ENCODE results near the gene ABTB2. TPM values are rescaled to one million over a fixed set of nuclear protein-coding genes. Genes with fewer than 3 reads are reported as not detected.

The ABTB2 gene
- total RNA-seq, 1 donor from 2014 or later = 32.9 TPM

DNA sequence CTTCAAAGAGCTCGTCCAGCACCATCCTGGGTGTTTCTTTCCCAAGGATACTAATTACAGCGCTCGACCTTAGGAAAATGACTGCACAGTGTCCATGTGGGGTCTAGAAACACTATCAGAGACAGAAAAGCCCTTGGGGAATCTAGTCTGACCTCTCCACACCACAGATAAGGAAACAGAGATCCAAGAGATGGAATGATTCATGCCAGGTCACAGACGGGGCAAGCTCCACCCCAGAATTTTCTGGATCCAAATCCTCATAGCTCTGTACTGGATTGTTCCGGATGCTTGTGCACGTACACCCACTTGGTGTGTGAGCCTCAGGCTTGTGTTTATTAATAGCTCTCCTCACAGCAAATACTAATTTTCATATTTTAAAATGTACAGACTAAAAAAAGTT is 11.3 kb downstream of the ABTB2 start:
- no peaks in the 10 kb centered on the region for H3K27me3 Mint-ChIP-seq (ENCODE audit: low read depth)
- no peak overlapping the region for H3K27ac Mint-ChIP-seq
- no peak overlapping the region for H3K4me3 Mint-ChIP-seq (ENCODE audit: low read depth)
- no peaks in the 10 kb centered on the region for H3K9me3 Mint-ChIP-seq
- H3K36me3 Mint-ChIP-seq (ENCODE audit: low read depth) = peaks cover 13% of the 10 kb centered on the region
- intact Hi-C loops (cut with micrococcal nuclease) = no loop called here
- H3K4me1 Mint-ChIP-seq (ENCODE audit: low read depth) = peaks cover 18% of the 10 kb centered on the region
- no peak for DNase-seq (ENCODE audit: low spot score)

DNA sequence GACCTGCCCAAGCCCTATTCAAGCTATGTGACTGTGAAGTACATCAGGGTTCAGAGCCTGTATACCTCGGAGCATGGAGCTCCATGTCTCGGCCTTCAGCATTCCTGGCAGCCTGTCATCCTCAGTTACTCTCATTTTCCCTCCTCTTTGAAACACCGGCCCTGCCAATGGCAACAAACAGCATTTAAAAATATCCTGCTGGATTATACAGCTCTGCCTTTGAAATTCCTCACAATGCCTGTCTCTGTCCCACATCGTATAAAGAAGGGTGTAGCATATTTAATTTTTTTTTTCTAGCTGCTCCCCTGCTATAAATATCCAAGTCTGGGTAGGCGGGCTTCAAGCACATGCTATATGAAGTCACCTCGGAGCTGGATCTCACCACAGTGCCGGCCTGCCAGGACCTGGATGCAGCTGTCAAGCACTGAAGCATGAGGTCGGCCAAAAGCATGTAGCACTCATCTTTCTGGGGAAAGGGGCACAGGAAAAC is 11.8 kb downstream of the ABTB2 start:
- Mint-ChIP-seq H3K36me3 (ENCODE audit: low read depth) (peaks cover 9% of the 10 kb centered on the region), H3K27me3 (ENCODE audit: low read depth) (no peaks in the 10 kb centered on the region), H3K4me3 (ENCODE audit: low read depth) (no peak overlapping the region), H3K9me3 (no peaks in the 10 kb centered on the region), H3K27ac (no peak overlapping the region), H3K4me1 (ENCODE audit: low read depth) (peaks cover 14% of the 10 kb centered on the region)
- intact Hi-C loops (cut with micrococcal nuclease) = no loop called here
- no peak for DNase-seq (ENCODE audit: low spot score)

DNA sequence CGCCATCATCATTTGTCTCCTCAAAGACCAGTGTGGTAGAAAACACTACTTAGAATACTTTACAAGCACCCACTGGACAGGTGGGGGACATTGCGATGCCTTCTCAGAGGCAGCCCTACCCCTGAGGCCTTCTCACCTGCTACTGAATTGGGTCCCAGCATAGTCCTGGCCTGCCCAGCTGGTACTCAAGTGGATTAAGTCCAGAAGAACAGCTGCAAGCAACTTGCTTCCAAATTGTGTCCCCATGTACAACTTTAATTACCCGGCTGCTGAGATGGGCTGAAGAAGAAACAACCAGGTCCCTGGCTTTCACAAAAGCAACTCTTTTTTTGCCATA is 12.3 kb downstream of the ABTB2 start:
- intact Hi-C loops (cut with micrococcal nuclease) = no loop called here
- peaks cover 12% of the 10 kb centered on the region for H3K4me1 Mint-ChIP-seq (ENCODE audit: low read depth)

DNA sequence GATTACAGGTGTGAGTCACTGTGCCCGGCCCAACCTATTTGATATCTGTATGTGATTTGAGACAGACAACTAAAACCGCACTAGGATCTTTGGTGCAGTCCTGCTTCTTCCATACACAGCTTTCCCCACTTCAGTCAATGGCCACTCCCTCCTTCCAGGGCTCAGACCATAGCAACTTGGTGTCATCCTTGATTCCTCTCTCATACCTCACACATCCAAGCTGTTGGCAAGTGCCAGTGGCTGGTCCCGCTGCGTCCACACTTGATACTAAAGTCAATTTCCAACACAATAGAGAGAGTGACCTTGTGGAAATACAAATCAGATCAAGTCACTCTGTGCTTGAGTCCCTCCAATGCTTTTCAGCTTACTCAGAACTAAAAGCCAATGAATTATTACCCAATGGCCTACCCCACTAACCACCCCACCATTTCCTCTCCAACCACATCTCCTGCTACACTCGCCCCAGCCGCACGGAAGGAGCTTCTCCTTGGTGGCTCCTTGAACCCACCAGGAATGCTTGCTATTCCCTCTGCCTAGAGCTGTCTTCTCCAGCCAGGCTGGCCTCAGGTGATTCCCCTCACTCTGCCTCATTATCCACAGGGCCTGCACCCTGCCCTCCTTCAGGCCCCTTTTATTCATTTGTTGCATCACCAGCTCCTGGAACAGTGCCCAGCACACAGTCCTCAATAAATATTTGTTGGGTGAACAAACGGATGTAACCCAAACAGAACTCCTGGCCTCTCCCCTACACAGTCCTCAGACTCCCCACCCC is 12.9 kb downstream of the ABTB2 start:
- Mint-ChIP-seq H3K27me3 (ENCODE audit: low read depth) (no peaks in the 10 kb centered on the region), H3K9me3 (no peaks in the 10 kb centered on the region), H3K4me1 (ENCODE audit: low read depth) (peaks cover 7% of the 10 kb centered on the region), H3K36me3 (ENCODE audit: low read depth) (peaks cover 7% of the 10 kb centered on the region), H3K4me3 (ENCODE audit: low read depth) (no peak overlapping the region), H3K27ac (no peak overlapping the region)
- DNase-seq (ENCODE audit: low spot score) = no peak
- intact Hi-C loops (cut with micrococcal nuclease) = no loop called here

More for the DNA sequence above, 12.3 kb downstream of the ABTB2 start:
- Mint-ChIP-seq H3K4me3 (ENCODE audit: low read depth) (no peak overlapping the region), H3K9me3 (no peaks in the 10 kb centered on the region), H3K27ac (no peak overlapping the region), H3K27me3 (ENCODE audit: low read depth) (no peaks in the 10 kb centered on the region), H3K36me3 (ENCODE audit: low read depth) (peaks cover 9% of the 10 kb centered on the region)
- DNase-seq (ENCODE audit: low spot score) = no peak

DNA sequence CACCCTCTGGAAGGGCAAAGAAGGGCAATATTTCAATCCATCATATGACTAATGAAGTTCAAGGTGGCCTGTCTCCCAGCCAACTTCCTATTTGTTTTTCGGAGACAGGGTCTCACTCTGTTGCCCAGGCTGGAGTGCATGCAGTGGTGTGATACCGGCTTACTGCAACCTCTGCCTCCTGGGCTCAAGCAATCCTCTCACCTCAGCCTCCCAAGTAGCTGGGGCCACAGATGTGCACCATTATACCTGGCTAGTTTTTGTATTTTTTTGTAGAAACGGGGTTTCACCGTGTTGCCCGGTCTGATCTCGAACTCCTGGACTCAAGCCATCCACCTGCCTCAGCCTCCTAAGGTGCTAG is 13.4 kb downstream of the ABTB2 start:
- Mint-ChIP-seq H3K27me3 (ENCODE audit: low read depth) (no peaks in the 10 kb centered on the region), H3K4me3 (ENCODE audit: low read depth) (no peak overlapping the region), H3K4me1 (ENCODE audit: low read depth) (peaks cover 10% of the 10 kb centered on the region), H3K36me3 (ENCODE audit: low read depth) (peaks cover 4% of the 10 kb centered on the region), H3K27ac (no peak overlapping the region), H3K9me3 (no peaks in the 10 kb centered on the region)
- intact Hi-C loops (cut with micrococcal nuclease) = no loop called here
- DNase-seq (ENCODE audit: low spot score) = no peak

DNA sequence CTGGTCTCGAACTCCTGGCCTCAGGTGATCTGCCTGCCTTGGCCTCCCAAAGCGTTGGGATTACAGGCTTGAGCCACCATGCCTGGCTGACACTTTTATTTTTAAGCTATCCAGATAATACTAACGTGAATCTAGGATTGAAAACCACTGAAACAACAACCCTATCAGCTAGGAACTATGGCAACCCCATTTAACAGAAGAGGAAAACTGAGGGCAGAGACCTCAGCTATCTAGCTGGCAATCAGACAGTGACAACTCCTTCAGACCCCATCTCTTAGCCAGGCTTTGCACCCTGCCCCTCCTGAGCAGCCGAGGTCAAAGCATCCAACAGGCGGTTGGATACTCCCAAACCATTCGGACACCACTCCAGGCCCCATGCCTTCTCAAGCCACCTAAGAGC is 14.1 kb downstream of the ABTB2 start:
- Mint-ChIP-seq H3K27ac (no peak overlapping the region), H3K36me3 (ENCODE audit: low read depth) (peaks cover 4% of the 10 kb centered on the region), H3K9me3 (no peaks in the 10 kb centered on the region), H3K27me3 (ENCODE audit: low read depth) (no peaks in the 10 kb centered on the region), H3K4me3 (ENCODE audit: low read depth) (no peak overlapping the region), H3K4me1 (ENCODE audit: low read depth) (peaks cover 17% of the 10 kb centered on the region)
- no peak for DNase-seq (ENCODE audit: low spot score)
- intact Hi-C loops (cut with micrococcal nuclease) = no loop called here

DNA sequence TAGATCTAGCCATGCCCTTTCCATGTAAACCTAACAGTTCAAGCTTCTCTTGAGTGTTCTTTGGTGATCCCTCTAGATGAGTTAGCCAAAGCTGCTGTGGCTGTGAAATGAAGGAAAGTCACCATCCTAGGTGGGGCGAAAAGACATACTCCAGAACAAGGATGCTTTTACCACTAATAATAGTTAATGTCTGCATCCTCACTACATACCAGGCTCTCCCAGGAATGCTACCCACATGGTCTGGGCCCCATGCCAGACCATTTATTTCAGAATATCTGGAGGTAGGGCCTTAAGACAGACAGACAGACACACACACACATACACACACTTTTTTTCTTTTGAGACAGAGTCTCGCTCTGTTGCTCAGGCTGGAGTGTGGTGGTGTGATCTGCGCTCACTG is 14.7 kb downstream of the ABTB2 start:
- DNase-seq (ENCODE audit: low spot score) = no peak
- Mint-ChIP-seq H3K9me3 (no peaks in the 10 kb centered on the region), H3K27ac (no peak overlapping the region), H3K36me3 (ENCODE audit: low read depth) (peaks cover 4% of the 10 kb centered on the region), H3K27me3 (ENCODE audit: low read depth) (no peaks in the 10 kb centered on the region), H3K4me3 (ENCODE audit: low read depth) (no peak overlapping the region), H3K4me1 (ENCODE audit: low read depth) (peaks cover 18% of the 10 kb centered on the region)
- intact Hi-C loops (cut with micrococcal nuclease) = no loop called here

DNA sequence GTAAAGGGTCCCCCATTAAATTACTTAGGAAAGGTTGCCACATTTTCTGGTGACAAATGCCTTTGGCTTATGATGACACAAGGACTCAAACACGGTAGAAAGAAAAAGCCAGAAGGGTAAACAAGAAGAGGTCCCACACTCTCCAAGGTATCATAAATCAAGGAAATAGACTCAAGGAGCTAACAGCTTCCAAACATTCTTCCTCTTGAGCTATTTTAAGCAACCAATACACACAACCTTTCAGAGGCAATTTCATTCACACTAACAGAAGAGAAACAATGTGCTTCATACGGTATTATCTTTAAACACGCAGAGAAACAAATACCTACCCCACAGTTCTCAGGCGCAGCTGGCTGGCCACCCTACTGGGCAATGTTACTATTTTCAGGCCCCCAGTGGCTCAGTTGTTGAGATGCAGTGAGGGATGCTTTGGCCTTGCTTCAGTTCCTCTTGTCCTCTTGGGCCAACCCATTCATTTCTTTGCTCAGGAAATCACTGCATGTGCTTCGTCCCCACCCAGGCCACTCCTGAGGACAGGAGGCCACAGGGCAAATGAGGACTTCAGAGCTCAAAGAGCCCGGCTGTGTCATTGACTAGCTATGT is 15.8 kb downstream of the ABTB2 start:
- no peak for DNase-seq (ENCODE audit: low spot score)
- no peaks in the 10 kb centered on the region for H3K27me3 Mint-ChIP-seq (ENCODE audit: low read depth)
- H3K4me3 Mint-ChIP-seq (ENCODE audit: low read depth) = no peak overlapping the region
- intact Hi-C loops (cut with micrococcal nuclease) = no loop called here
- H3K36me3 Mint-ChIP-seq (ENCODE audit: low read depth) = peaks cover 6% of the 10 kb centered on the region
- H3K27ac Mint-ChIP-seq = no peak overlapping the region
- H3K9me3 Mint-ChIP-seq = no peaks in the 10 kb centered on the region
- H3K4me1 Mint-ChIP-seq (ENCODE audit: low read depth) = peaks cover 22% of the 10 kb centered on the region

DNA sequence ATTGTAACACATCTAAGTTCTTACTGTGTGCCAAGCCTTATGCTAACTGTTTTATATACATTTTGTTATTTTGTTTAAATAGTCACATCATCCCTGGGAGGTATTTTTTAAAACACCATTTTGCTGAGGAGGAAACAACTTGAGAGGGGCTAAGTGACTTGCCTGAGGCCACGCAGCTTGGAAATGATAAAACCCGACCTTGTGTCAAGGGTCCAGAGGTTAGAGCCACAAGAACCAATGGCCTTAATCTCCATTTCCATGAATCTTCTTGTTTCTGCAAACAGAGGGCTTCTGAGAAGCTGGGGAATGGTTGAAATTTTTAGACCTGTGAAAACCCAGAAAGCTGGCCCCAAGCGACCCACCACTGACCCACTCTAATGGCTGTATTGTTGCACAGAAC is 16.7 kb downstream of the ABTB2 start:
- Mint-ChIP-seq H3K27ac (no peak overlapping the region), H3K4me1 (ENCODE audit: low read depth) (peaks cover 25% of the 10 kb centered on the region), H3K4me3 (ENCODE audit: low read depth) (no peak overlapping the region), H3K36me3 (ENCODE audit: low read depth) (peaks cover 8% of the 10 kb centered on the region), H3K9me3 (no peaks in the 10 kb centered on the region), H3K27me3 (ENCODE audit: low read depth) (no peaks in the 10 kb centered on the region)
- DNase-seq (ENCODE audit: low spot score) = no peak
- intact Hi-C loops (cut with micrococcal nuclease) = no loop called here

DNA sequence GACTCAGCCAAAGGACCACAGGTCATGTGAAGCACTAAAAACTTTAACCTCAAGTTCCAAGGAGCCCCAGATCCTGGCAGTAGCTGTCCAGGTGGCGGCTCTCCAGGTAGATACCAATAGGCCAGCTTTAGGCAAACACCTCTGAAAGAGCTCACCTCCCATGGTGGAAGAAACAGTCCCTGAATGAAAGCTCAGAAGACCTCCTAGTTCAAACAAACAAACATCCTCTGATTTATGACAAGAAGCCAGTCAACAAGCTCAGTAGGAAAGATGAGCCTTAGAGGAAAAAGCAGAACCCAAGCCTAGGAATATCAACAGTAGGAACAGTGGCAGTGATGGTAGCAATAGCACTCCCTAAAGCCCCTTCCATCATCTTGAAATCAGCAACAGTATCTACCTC is 17.2 kb downstream of the ABTB2 start:
- Mint-ChIP-seq H3K27me3 (ENCODE audit: low read depth) (no peaks in the 10 kb centered on the region), H3K9me3 (no peaks in the 10 kb centered on the region), H3K4me3 (ENCODE audit: low read depth) (no peak overlapping the region), H3K4me1 (ENCODE audit: low read depth) (peaks cover 25% of the 10 kb centered on the region), H3K27ac (no peak overlapping the region), H3K36me3 (ENCODE audit: low read depth) (peaks cover 8% of the 10 kb centered on the region)
- no peak for DNase-seq (ENCODE audit: low spot score)
- intact Hi-C loops (cut with micrococcal nuclease) = no loop called here

DNA sequence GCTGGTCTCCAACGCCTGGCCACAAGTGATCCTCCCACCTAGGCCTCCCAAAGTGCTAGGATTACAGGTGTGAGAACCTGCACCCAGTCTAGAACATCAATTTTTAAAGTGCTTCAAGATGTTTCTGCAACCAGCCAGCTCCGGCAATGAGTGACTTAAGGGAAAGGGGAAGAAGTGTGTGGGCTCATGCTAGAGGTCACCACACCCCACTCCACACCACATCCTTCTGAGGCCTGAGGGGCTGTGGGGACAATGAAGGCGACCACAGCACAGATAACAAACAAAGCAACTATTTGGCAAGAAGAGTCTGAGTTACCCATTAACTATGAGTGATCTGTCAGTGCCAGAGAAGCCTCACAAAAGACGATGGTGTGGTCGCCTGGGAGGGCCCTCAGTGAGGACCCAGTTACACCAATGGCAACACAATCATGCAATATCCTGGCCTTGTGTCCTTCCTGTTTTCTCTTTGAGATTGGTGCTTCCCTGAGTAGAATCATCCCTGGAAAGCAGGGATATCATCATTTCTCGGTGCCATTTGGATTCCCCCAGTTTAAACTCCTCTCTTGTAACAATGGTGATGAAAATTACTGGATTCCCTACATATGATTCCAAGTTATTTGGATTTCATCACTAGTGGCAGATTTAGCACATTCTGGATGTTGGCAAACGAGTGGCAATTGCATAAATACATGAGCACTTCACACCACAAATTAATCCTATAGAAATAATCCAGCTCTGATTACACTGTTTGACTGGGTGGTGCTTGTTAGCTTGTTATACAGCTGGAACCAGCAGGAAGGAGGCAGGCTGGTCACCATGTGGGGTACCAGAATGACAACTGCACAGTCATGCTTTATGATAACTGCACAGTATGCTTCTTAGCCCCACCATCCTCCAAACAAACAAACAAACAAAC is 18.4 kb downstream of the ABTB2 start:
- intact Hi-C loops (cut with micrococcal nuclease) = loop anchor here (5.0 kb wide), 1 partner anchor 62 kb away; no protein-coding TSS in a partner anchor
- Mint-ChIP-seq H3K4me1 (ENCODE audit: low read depth) (peaks cover 29% of the 10 kb centered on the region), H3K27ac (no peak overlapping the region), H3K4me3 (ENCODE audit: low read depth) (no peak overlapping the region), H3K9me3 (no peaks in the 10 kb centered on the region), H3K27me3 (ENCODE audit: low read depth) (no peaks in the 10 kb centered on the region), H3K36me3 (ENCODE audit: low read depth) (peaks cover 3% of the 10 kb centered on the region)
- no peak for DNase-seq (ENCODE audit: low spot score)

DNA sequence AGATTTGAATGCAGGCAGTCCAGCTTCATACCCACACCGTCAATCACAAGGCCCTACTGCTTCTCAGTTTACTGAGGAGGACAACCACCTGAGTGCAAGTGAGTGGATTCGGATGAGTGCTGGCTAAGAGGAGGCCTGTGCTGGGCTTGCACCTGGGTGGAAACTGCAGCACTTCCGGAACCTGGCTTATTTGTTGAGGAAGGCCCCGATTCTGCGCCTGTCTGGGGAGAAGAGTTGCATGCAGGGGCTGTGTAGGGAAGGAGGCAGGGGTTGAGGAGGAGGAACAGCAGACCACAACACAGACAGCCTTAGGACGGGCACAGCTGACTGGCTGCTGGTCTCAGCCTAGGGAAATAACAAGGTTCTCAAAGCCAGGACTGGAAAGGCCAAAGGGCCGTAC is 20.8 kb downstream of the ABTB2 start:
- Mint-ChIP-seq H3K4me3 (ENCODE audit: low read depth) (no peak overlapping the region), H3K4me1 (ENCODE audit: low read depth) (peaks cover 33% of the 10 kb centered on the region)
- intact Hi-C loops (cut with micrococcal nuclease) = loop anchor here (5.0 kb wide), 1 partner anchor 60 kb away; no protein-coding TSS in a partner anchor

DNA sequence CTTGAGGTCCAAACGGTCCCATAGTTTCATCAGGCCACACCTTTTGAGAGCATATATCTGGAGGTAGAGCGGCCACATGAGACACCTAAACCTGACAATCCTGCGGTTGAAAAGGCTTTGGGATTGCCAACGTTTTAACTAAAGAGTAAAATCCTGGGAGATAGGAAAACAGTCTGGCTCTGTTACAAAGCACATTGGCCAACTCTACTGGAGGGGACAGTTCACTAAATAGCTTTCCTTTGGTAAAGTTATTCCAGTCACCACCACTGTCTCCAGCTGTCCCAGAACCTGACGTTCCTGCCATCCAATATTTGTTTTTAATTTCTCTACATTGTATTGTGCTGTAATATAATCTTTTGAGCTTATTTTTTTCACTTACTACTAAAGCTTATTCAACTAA is 22.0 kb downstream of the ABTB2 start:
- H3K9me3 Mint-ChIP-seq = no peaks in the 10 kb centered on the region
- peaks cover 5% of the 10 kb centered on the region for H3K27me3 Mint-ChIP-seq (ENCODE audit: low read depth)
- no peak overlapping the region for H3K4me3 Mint-ChIP-seq (ENCODE audit: low read depth)
- DNase-seq (ENCODE audit: low spot score) = no peak
- peaks cover 3% of the 10 kb centered on the region for H3K36me3 Mint-ChIP-seq (ENCODE audit: low read depth)
- intact Hi-C loops (cut with micrococcal nuclease) = loop anchor here (5.0 kb wide), 1 partner anchor 58 kb away; no protein-coding TSS in a partner anchor
- no peak overlapping the region for H3K27ac Mint-ChIP-seq
- H3K4me1 Mint-ChIP-seq (ENCODE audit: low read depth) = peaks cover 35% of the 10 kb centered on the region

More for the DNA sequence above, 20.8 kb downstream of the ABTB2 start:
- DNase-seq (ENCODE audit: low spot score) = no peak
- no peaks in the 10 kb centered on the region for H3K9me3 Mint-ChIP-seq
- H3K36me3 Mint-ChIP-seq (ENCODE audit: low read depth) = peaks cover 3% of the 10 kb centered on the region
- peaks cover 3% of the 10 kb centered on the region for H3K27me3 Mint-ChIP-seq (ENCODE audit: low read depth)
- no peak overlapping the region for H3K27ac Mint-ChIP-seq

Data from activated T-helper 2 cell treated with anti-CD3 and anti-CD28 coated beads, Interferon-gamma antibody, Interleukin-2, Interleukin-4, amounts not matched to agents 10 μg/mL and 5 μg/mL and 100 μg/mL, durations not matched to agents 14 hours and 24 hours and 36 hours (primary cell).